ENCODE data around the gene PPM1L.

- TF ChIP-seq, protein P1, sequence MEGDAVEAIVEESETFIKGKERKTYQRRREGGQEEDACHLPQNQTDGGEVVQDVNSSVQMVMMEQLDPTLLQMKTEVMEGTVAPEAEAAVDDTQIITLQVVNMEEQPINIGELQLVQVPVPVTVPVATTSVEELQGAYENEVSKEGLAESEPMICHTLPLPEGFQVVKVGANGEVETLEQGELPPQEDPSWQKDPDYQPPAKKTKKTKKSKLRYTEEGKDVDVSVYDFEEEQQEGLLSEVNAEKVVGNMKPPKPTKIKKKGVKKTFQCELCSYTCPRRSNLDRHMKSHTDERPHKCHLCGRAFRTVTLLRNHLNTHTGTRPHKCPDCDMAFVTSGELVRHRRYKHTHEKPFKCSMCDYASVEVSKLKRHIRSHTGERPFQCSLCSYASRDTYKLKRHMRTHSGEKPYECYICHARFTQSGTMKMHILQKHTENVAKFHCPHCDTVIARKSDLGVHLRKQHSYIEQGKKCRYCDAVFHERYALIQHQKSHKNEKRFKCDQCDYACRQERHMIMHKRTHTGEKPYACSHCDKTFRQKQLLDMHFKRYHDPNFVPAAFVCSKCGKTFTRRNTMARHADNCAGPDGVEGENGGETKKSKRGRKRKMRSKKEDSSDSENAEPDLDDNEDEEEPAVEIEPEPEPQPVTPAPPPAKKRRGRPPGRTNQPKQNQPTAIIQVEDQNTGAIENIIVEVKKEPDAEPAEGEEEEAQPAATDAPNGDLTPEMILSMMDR (IDR thresholded peaks at IDR 0.05), result no peak
- TF ChIP-seq EZH2 (IDR thresholded peaks at IDR 0.05; ENCODE audit: borderline replicate concordance, insufficient read depth, low read depth, low read length, poor library complexity, severe bottlenecking), result no peak
Measured at GRCh38 chr3:161070252-161070930, 314.4 kb downstream of the PPM1L start.

Measured in B cell (primary cell).